Ovary (tissue), 9 donors: Measurements from ENCODE around the gene GAS2L1. TPM values are rescaled to one million over a fixed set of nuclear protein-coding genes. Genes with fewer than 3 reads are reported as not detected.

Source experiments
- DNase-seq, 5 donors: peaks; one replicate each; pipeline ENCODE4 v3.0.0-alpha.2; 2019 to 2020
- H3K27ac ChIP-seq, 2 donors: fragments of 200-600 bp; one replicate each; pipeline versions ENCODE4 v1.5.1 to v1.8.0; 2019 to 2022
- H3K27me3 ChIP-seq: fragments of 200-600 bp; one replicate; pipeline ENCODE4 v1.8.0; 2022
- H3K36me3 ChIP-seq: fragments of 200-600 bp; sonication (generic); one replicate; pipeline ENCODE4 v1.5.1; 2019
- H3K4me1 ChIP-seq: one replicate; pipeline ENCODE4 v1.8.1; 2013; ENCODE audit warnings: mild to moderate bottlenecking, moderate library complexity; ENCODE audit not compliant: insufficient read depth
- H3K4me3 ChIP-seq: fragments of 200-600 bp; sonication (generic); one replicate; pipeline ENCODE4 v1.5.1; 2017
- H3K9me3 ChIP-seq, 2 donors: fragments of 200-600 bp in 1 of 2; sonication (generic) in 1 of 2; one replicate each; pipeline versions ENCODE4 v1.5.1 to v1.8.1; 2013 to 2019; ENCODE audit warnings: mild to moderate bottlenecking in 1 of 2, moderate library complexity in 1 of 2
- EP300 ChIP-seq: sonication (generic); formaldehyde crosslinking; IDR thresholded peaks from one replicate; pipeline ENCODE4 v1.6.1; 2017; ENCODE audit warnings: antibody characterized with exemption
- POLR2A ChIP-seq: fragments of 450-650 bp; IDR thresholded peaks from one replicate; pipeline ENCODE4 v1.6.1; 2017; ENCODE audit warnings: antibody characterized with exemption, mild to moderate bottlenecking, moderate library complexity
- WGBS, 3 donors: extraction: QIAGEN DNeasy Blood & Tissue Kit in 1 of 3; methylation state at CpG; one replicate each; pipeline versions ENCODE4 v1.1.5 to v1.1.7; 2013 to 2017; 5-methylcytosine and 5-hydroxymethylcytosine counted together
- intact Hi-C, 4 donors: fragments of 100-400 bp; cut with DNase I; formaldehyde crosslinking; loops; one replicate each; pipeline versions ENCODE4 v1.11.0 to v1.15.1; 2022 to 2023
- polyA plus RNA-seq, 2 donors: library from polyadenylated mRNA; stranded (reverse); fragments of 200-250 nt in 1 of 2; fragments of 350-450 nt in 1 of 2; fragmentation: Illumina TruSeq in 1 of 2; extraction: RNeasy Lipid Tissue Mini Kit (QIAGEN cat#74804) in 1 of 2; gene quantifications; one replicate each; pipeline ENCODE4 v1.2.3, GENCODE V29; 2013 to 2014
- total RNA-seq, 7 donors: library from RNA; depleted of rRNA in 2 of 7; stranded (reverse); fragments of >200 nt in 2 of 7; fragmentation: NEBNext Ultra II Directional in 3 of 7; extraction: Animal tissue kit (Norgen Biotek cat#: 25700) in 3 of 7; gene quantifications; one replicate each; pipeline versions ENCODE4 v1.1.0 to v1.2.4, GENCODE V29; 2016 to 2023
- TF ChIP-seq, protein P1 (sequence below), 3 donors: fragments of 450-650 bp in 2 of 3; fragments of 200-600 bp in 1 of 3; IDR thresholded peaks; one replicate each; pipeline versions ENCODE4 v1.5.1 to v1.8.0; 2016 to 2022; ENCODE audit warnings: antibody characterized with exemption in 3 of 3, mild to moderate bottlenecking in 1 of 3
- donor health status: DM: no; HTN: no; CAD: no; lungs with moderate emphysema.
- donor health status: DM: no; HTN: no; CAD: no.
- donor health status: Bipolar disorder and iron deficiency.
- donor health status: DM: yes; HTN: yes; CAD: no.
- donor health status: DM: no; HTN: no; CAD: no.
- donor health status: DM: yes; HTN: yes; CAD: no.

Gene GAS2L1
- total and polyA plus RNA-seq, 9 donors, result 2.1 to 21.0 (median 9.8) TPM

DNA sequence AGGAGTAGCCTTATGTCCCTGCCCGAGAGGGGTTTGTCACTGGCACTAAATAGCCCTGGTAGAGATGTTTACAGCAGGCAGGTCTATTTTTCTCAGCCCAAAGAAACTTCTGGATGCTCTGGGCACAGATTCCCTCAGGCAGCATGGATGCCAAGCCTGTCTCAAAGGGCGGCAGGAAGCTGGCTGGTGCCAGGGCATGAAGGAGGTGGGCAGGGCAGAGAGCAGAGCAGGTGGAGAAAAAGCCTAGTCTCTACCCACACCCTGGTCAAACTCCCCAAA lies 4.1 kb upstream of the GAS2L1 start:
- H3K4me3 ChIP-seq, result no peak overlapping the region
- no peaks in the 10 kb centered on the region for H3K9me3 ChIP-seq
- H3K36me3 ChIP-seq, result no peaks in the 10 kb centered on the region
- peak in 1 of 5 donors; percentile 9 for DNase-seq
- H3K27ac ChIP-seq, result no peak overlapping the region
- peaks cover 5% of the 10 kb centered on the region for H3K4me1 ChIP-seq
- intact Hi-C loops, result no loop called here
- WGBS, 3 donors, result 49 to 91% (median 77%) methylated on average over 2 of the region's 2 CpGs
- H3K27me3 ChIP-seq, result no peaks in the 10 kb centered on the region
- TF ChIP-seq EP300 (no peak), POLR2A (no peak)
- TF ChIP-seq, protein P1, sequence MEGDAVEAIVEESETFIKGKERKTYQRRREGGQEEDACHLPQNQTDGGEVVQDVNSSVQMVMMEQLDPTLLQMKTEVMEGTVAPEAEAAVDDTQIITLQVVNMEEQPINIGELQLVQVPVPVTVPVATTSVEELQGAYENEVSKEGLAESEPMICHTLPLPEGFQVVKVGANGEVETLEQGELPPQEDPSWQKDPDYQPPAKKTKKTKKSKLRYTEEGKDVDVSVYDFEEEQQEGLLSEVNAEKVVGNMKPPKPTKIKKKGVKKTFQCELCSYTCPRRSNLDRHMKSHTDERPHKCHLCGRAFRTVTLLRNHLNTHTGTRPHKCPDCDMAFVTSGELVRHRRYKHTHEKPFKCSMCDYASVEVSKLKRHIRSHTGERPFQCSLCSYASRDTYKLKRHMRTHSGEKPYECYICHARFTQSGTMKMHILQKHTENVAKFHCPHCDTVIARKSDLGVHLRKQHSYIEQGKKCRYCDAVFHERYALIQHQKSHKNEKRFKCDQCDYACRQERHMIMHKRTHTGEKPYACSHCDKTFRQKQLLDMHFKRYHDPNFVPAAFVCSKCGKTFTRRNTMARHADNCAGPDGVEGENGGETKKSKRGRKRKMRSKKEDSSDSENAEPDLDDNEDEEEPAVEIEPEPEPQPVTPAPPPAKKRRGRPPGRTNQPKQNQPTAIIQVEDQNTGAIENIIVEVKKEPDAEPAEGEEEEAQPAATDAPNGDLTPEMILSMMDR (IDR thresholded peaks at IDR 0.05), result no peak

DNA sequence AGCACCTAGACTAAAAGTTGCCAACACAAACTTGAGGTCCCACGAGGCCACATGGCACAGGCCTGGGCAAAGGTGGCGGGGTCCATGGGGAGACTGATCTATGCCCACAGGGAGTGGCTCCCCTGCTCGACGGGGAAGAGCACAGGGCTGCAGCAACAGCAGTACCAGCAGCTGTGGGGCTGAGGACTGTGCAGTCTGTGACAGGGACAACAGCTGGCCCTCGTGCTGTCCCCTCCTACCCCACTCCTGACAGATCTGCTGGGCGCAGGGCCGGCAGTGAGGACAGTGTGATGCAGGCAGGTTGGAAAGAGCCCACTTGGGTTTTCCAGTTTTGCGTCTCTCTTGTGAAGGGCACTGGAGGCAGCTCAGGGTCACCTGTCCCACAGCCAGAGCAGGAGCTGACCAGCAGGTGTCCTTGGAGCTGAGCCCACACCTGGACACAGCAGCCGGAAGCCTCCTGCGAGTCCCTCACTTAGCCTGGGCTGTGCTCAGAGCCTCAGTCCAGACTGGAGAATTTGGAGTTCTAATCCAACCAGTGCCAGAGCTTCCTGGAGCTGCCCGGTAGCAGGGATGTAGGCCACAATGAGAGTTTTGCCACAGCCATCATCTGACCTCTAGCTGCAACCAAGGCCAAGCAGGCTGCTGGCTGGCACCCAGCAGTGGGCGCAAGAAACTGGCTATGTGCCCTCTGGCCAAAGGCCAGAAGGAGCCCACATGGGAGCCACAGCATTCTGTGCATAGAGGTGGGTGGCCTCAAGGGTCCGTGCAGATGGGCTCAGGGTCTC lies 3.6 kb upstream of the GAS2L1 start:
- intact Hi-C loops, result no loop called here
- Histone ChIP-seq H3K36me3 (no peaks in the 10 kb centered on the region), H3K27me3 (no peaks in the 10 kb centered on the region), H3K9me3 (no peaks in the 10 kb centered on the region), H3K4me1 (peaks cover 8% of the 10 kb centered on the region), H3K4me3 (no peak overlapping the region), H3K27ac (peak overlapping the region in 1 of 2 donors; percentile 43)
- peak in 3 of 5 donors; percentile 33 to 56 (median 52) for DNase-seq
- WGBS, 3 donors, result 39 to 53% (median 53%) methylated on average over 13 of the region's 13 CpGs
- TF ChIP-seq, protein P1 (IDR thresholded peaks at IDR 0.05), result no peak
- TF ChIP-seq EP300 (no peak), POLR2A (no peak)

DNA sequence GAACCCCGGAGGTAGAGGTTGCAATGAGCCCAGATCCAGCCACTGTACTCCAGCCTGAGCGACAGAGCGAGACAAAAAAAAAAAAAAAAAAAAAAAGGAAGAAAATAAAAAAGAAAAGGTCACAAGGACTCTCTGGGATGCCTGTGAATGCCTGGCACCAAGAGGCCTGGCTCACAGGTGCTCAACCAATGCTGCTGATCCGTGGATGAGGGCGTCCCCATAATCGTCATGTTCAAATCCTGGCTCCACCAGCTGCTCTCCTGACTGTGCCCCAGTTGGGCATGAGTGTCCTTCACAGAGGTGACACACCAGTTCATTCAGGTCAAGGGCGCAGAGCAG lies 645 bp upstream of the GAS2L1 start:
- intact Hi-C loops, result no loop called here
- TF ChIP-seq, protein P1 (IDR thresholded peaks at IDR 0.05), result no peak
- 45 to 48% (median 47%) methylated on average over 7 of the region's 7 CpGs for WGBS, 3 donors

DNA sequence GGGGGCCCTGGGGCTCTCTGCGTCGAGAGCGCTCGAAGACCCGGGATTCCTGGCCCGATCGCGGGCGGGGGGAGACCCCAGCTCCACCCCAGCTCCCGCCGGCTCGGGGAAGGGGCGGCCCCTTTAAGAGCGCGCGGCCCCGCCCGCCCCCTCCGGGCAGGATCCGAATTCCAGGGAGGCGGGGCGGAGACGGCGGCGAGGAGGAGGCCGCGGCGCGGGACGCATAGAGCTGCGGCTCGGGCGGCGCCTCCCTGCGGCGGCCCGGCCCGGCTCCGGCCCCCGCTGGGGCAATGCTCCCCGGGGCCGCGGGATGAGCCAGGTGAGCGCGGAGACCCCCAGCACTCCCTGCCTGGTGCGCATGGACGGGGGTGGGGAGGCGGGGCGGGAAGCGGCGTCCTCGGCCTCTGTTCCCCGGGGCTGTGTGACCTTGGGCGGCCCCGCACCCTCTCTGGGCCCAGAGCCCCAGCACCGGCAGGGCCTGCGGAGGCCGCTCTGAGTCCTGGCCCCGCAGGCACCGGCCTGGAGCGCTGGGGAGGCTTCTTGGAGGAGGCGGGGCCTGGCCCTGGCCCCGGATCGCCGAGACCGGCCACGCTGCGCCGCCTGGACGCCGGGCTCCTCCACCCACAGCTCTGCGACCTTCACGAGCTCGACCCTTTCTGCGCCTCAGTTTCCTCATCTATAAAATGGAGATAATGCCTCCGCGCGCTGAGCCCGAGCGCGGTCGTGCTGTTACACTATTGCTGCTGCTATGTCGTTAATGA lies 565 bp downstream of the GAS2L1 start:
- DNase-seq, result peak; percentile 78 to 89 (median 83)

More for the DNA sequence above, 645 bp upstream of the GAS2L1 start:
- Histone ChIP-seq H3K36me3 (no peaks in the 10 kb centered on the region), H3K4me3 (no peak overlapping the region), H3K4me1 (peaks cover 14% of the 10 kb centered on the region), H3K27ac (peak overlapping the region in 1 of 2 donors; percentile 46), H3K9me3 (no peaks in the 10 kb centered on the region), H3K27me3 (no peaks in the 10 kb centered on the region)
- no peak for DNase-seq

More for the DNA sequence above, 565 bp downstream of the GAS2L1 start:
- H3K9me3 ChIP-seq, result no peaks in the 10 kb centered on the region
- intact Hi-C loops, result no loop called here
- H3K27ac ChIP-seq, result peak overlapping the region; percentile 46 to 75
- H3K36me3 ChIP-seq, result no peaks in the 10 kb centered on the region
- TF ChIP-seq, protein P1 (IDR thresholded peaks at IDR 0.05), result no peak
- TF ChIP-seq POLR2A (peak; percentile 43), EP300 (no peak)
- 2% methylated on average over 42 to 83 of the region's 83 CpGs for WGBS, 3 donors
- peak overlapping the region; percentile 80 for H3K4me3 ChIP-seq
- H3K27me3 ChIP-seq, result no peaks in the 10 kb centered on the region
- H3K4me1 ChIP-seq, result peaks cover 21% of the 10 kb centered on the region
